ENCODE measurements around the gene NEUROD1. TPM values are rescaled to one million over a fixed set of nuclear protein-coding genes. Genes with fewer than 3 reads are reported as not detected.

Gene NEUROD1
- polyA plus RNA-seq, 1 donor from 2014 or later, result not detected

- H3K4me1 Mint-ChIP-seq, result no peaks in the 10 kb centered on the region
- H3K27ac Mint-ChIP-seq, result no peak overlapping the region
- no peaks in the 10 kb centered on the region for H3K36me3 Mint-ChIP-seq
- peaks cover 10% of the 10 kb centered on the region for H3K27me3 Mint-ChIP-seq
- no peak overlapping the region for H3K4me3 Mint-ChIP-seq
- peaks cover 0 to 4% (median 1%) of the 10 kb centered on the region in 3 donors for H3K9me3 Mint-ChIP-seq
Observed at GRCh38 chr2:181639686-181640085, 40.6 kb downstream of the NEUROD1 start.

- Mint-ChIP-seq H3K36me3 (no peaks in the 10 kb centered on the region), H3K27me3 (peaks cover 10% of the 10 kb centered on the region), H3K27ac (peak overlapping the region in 1 of 3 donors; percentile 82), H3K4me3 (no peak overlapping the region), H3K4me1 (no peaks in the 10 kb centered on the region), H3K9me3 (no peaks in the 10 kb centered on the region)
Observed at GRCh38 chr2:181632733-181633401, 47.5 kb downstream of the NEUROD1 start.

- H3K27ac Mint-ChIP-seq, result no peak overlapping the region
- peaks cover 0 to 2% (median 0%) of the 10 kb centered on the region in 3 donors for H3K9me3 Mint-ChIP-seq
- H3K27me3 Mint-ChIP-seq, result peaks cover 10% of the 10 kb centered on the region
- peaks cover 2% of the 10 kb centered on the region for H3K36me3 Mint-ChIP-seq
- no peaks in the 10 kb centered on the region for H3K4me1 Mint-ChIP-seq
- no peak overlapping the region for H3K4me3 Mint-ChIP-seq
Observed at GRCh38 chr2:181628590-181629585, 51.4 kb downstream of the NEUROD1 start.

- Mint-ChIP-seq H3K27ac (no peak overlapping the region), H3K4me3 (no peak overlapping the region), H3K36me3 (peaks cover 2% of the 10 kb centered on the region), H3K27me3 (peaks cover 11% of the 10 kb centered on the region), H3K9me3 (peaks cover 0 to 2% (median 0%) of the 10 kb centered on the region in 3 donors), H3K4me1 (no peaks in the 10 kb centered on the region)
Observed at GRCh38 chr2:181627545-181627944, 52.8 kb downstream of the NEUROD1 start.

GRCh38 chr2:181626671-181627070 lies 53.6 kb downstream of the NEUROD1 start:
- Mint-ChIP-seq H3K4me3 (no peak overlapping the region), H3K36me3 (peaks cover 2% of the 10 kb centered on the region), H3K27ac (no peak overlapping the region), H3K27me3 (peaks cover 11% of the 10 kb centered on the region), H3K4me1 (no peaks in the 10 kb centered on the region), H3K9me3 (peaks cover 0 to 2% (median 0%) of the 10 kb centered on the region in 3 donors)

Other genes starting within 250 kb of the NEUROD1 start
- 129 TPM for gene ITGA4, start 223.1 kb downstream of the NEUROD1 start, polyA plus RNA-seq
- 13.0 TPM for gene CERKL, start 23.4 kb downstream of the NEUROD1 start, polyA plus RNA-seq
- 3.7 TPM for gene ITPRID2, start 211.2 kb upstream of the NEUROD1 start, polyA plus RNA-seq

Data from IgD-negative memory B cell (primary cell).